NCI-H2081 treated with DMSO at 0.1 percent for 48 hours (cell line): ENCODE data around the gene SCAMP1.
"Not testable (repeated sequence)": the region's sequence is repeated elsewhere in the genome, so short reads cannot be mapped to it uniquely, and the experiment has no call there.

Experiments used
- DNase-seq: peaks from one replicate; lab custom pipeline; 2025; lab: John Stamatoyannopoulos, UW

Gene SCAMP1

GRCh38 chr5:78361631-78361993, 1.2 kb downstream of the SCAMP1 start:
- no peak for DNase-seq

- no peak for DNase-seq
These were observed 1.8 kb downstream of the SCAMP1 start for GRCh38 chr5:78362220-78362619.

GRCh38 chr5:78364005-78364404, 3.6 kb downstream of the SCAMP1 start:
- DNase-seq, result no peak

- DNase-seq, result no peak
These were observed 7.0 kb downstream of the SCAMP1 start for GRCh38 chr5:78367318-78367991.

GRCh38 chr5:78369680-78370079, 9.3 kb downstream of the SCAMP1 start:
- no peak for DNase-seq

GRCh38 chr5:78373231-78373630, 12.8 kb downstream of the SCAMP1 start:
- DNase-seq, result no peak

- no peak for DNase-seq
These were observed 15.9 kb downstream of the SCAMP1 start for GRCh38 chr5:78376315-78376714.

GRCh38 chr5:78377056-78377717, 16.8 kb downstream of the SCAMP1 start:
- DNase-seq, result no peak

GRCh38 chr5:78377718-78378105, 17.3 kb downstream of the SCAMP1 start:
- no peak for DNase-seq

GRCh38 chr5:78387468-78388153, 27.2 kb downstream of the SCAMP1 start:
- no peak for DNase-seq

GRCh38 chr5:78391357-78391756, 30.9 kb downstream of the SCAMP1 start:
- DNase-seq, result not testable (repeated sequence)

GRCh38 chr5:78397831-78398230, 37.4 kb downstream of the SCAMP1 start:
- no peak for DNase-seq

- DNase-seq, result no peak
These were observed 38.7 kb downstream of the SCAMP1 start for GRCh38 chr5:78399116-78399515.

- no peak for DNase-seq
These were observed 44.4 kb downstream of the SCAMP1 start for GRCh38 chr5:78404682-78405293.

GRCh38 chr5:78405829-78406750, 45.7 kb downstream of the SCAMP1 start:
- no peak for DNase-seq

GRCh38 chr5:78407458-78407857, 47.0 kb downstream of the SCAMP1 start:
- DNase-seq, result no peak

- DNase-seq, result no peak
These were observed 51.2 kb downstream of the SCAMP1 start for GRCh38 chr5:78411586-78411985.

GRCh38 chr5:78416677-78417425, 56.4 kb downstream of the SCAMP1 start:
- DNase-seq, result no peak

- DNase-seq, result no peak
These were observed 59.0 kb downstream of the SCAMP1 start for GRCh38 chr5:78419396-78419795.

- DNase-seq, result no peak
These were observed 60.1 kb downstream of the SCAMP1 start for GRCh38 chr5:78420548-78420947.

GRCh38 chr5:78424665-78425064, 64.2 kb downstream of the SCAMP1 start:
- no peak for DNase-seq
